Natural killer cell (primary cell): Measurements from ENCODE around the gene RIPOR2. TPM values are rescaled to one million over a fixed set of nuclear protein-coding genes. Genes with fewer than 3 reads are reported as not detected.

Experiments
- ATAC-seq, 3 donors: fragments of 150-1000 bp in 2 of 3; fragments of 200-7000 bp in 1 of 3; cut with Tn5 transposase; 1 replicate in 1 of 3; 2 replicates in 2 of 3; pipeline ENCODE4 v1.10.0; 2021; ENCODE audit warnings: mild to moderate bottlenecking in 2 of 3, moderate library complexity in 2 of 3
- DNase-seq, 2 donors: peaks; one replicate each; pipeline versions ENCODE4 v3.0.0 to v3.0.0-alpha.2; 2013 to 2021; ENCODE audit warnings: mixed read lengths in 1 of 2
- H3K27ac ChIP-seq: one replicate; pipeline ENCODE4 v1.5.1; 2013; ENCODE audit warnings: mild to moderate bottlenecking, low read length
- H3K27me3 ChIP-seq: one replicate; pipeline ENCODE4 v1.6.1; 2013; ENCODE audit warnings: low read length; ENCODE audit not compliant: control insufficient read depth, insufficient read depth
- H3K36me3 ChIP-seq: one replicate; pipeline ENCODE4 v1.6.1; 2013; ENCODE audit warnings: low read length; ENCODE audit not compliant: control insufficient read depth, insufficient read depth
- H3K4me1 ChIP-seq: one replicate; pipeline ENCODE4 v1.6.1; 2013; ENCODE audit warnings: low read length; ENCODE audit not compliant: control insufficient read depth, insufficient read depth
- H3K4me3 ChIP-seq: one replicate; pipeline ENCODE4 v1.5.1; 2013; ENCODE audit warnings: low read length
- H3K9me3 ChIP-seq: one replicate; pipeline ENCODE4 v1.6.1; 2013; ENCODE audit warnings: low read length; ENCODE audit not compliant: control insufficient read depth, insufficient read depth
- H3K27ac Mint-ChIP-seq, 2 donors: one replicate each; pipeline ENCODE4 v1.8.0; 2022; ENCODE audit warnings: mild to moderate bottlenecking in 2 of 2, mixed read lengths in 2 of 2, moderate library complexity in 1 of 2
- H3K27me3 Mint-ChIP-seq, 2 donors: one replicate each; pipeline ENCODE4 v1.8.0; 2022; ENCODE audit warnings: low read depth in 2 of 2, mixed read lengths in 2 of 2
- H3K36me3 Mint-ChIP-seq: one replicate; pipeline ENCODE4 v1.8.0; 2022; ENCODE audit warnings: mixed read lengths
- H3K4me1 Mint-ChIP-seq, 2 donors: one replicate each; pipeline ENCODE4 v1.8.0; 2022; ENCODE audit warnings: mixed read lengths in 2 of 2
- H3K4me3 Mint-ChIP-seq: one replicate; pipeline ENCODE4 v1.8.0; 2022; ENCODE audit warnings: mild to moderate bottlenecking, moderate library complexity, mixed read lengths
- H3K9me3 Mint-ChIP-seq, 2 donors: one replicate each; pipeline ENCODE4 v1.8.0; 2022; ENCODE audit warnings: mixed read lengths in 2 of 2
- WGBS: methylation state at CpG from one replicate; pipeline ENCODE4 v1.1.7; 2013; ENCODE audit warnings: missing lambda C conversion rate; ENCODE audit not compliant: insufficient coverage; 5-methylcytosine and 5-hydroxymethylcytosine counted together
- intact Hi-C: fragments of 100-400 bp; cut with micrococcal nuclease; formaldehyde crosslinking; loops from one replicate; pipeline ENCODE4 v1.14.2; 2022
- total RNA-seq, 4 donors: library from RNA; stranded (reverse); fragments of 120-200 nt in 1 of 4; gene quantifications; one replicate each; pipeline versions ENCODE4 v1.2.3 to v1.2.4, GENCODE V29; 2013 to 2022
- TF ChIP-seq, protein P1 (sequence below): fragments of 200-600 bp; IDR thresholded peaks from one replicate; pipeline ENCODE4 v1.8.0; 2022; ENCODE audit warnings: antibody characterized with exemption

Gene RIPOR2
- total RNA-seq, 3 donors from 2014 or later (not counting 1 experiment from before 2014, with no cell fraction given) = 234 to 312 (median 299) TPM

DNA sequence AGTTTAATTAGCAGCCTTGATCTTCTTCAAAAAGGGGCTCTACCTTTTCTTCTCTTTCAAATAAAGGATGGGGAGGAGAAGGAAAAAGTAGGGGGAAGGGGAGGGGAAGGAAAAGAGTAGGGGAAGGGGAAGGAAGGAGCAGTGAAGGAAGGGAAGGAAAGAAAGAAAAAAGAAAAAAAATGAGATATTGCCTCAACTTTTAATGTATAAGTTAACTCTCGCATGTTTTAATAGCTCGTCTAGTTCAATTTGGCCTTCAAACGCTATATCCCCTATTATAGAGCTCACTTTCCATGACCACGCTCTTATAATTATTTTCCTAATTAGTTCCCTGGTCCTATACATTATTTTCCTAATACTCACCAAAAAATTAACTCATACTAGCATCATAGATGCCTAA, 11.9 kb upstream of the RIPOR2 start:
- H3K36me3 Mint-ChIP-seq = peaks cover 27% of the 10 kb centered on the region
- peak overlapping the region; percentile 94 for H3K27ac Mint-ChIP-seq
- ATAC-seq (no peak), DNase-seq (no peak)
- Histone ChIP-seq H3K27me3 (no peaks in the 10 kb centered on the region), H3K4me1 (peaks cover 55% of the 10 kb centered on the region), H3K4me3 (no peak overlapping the region), H3K27ac (peak overlapping the region; percentile 80), H3K9me3 (no peaks in the 10 kb centered on the region), H3K36me3 (peaks cover 4% of the 10 kb centered on the region)
- TF ChIP-seq, protein P1, sequence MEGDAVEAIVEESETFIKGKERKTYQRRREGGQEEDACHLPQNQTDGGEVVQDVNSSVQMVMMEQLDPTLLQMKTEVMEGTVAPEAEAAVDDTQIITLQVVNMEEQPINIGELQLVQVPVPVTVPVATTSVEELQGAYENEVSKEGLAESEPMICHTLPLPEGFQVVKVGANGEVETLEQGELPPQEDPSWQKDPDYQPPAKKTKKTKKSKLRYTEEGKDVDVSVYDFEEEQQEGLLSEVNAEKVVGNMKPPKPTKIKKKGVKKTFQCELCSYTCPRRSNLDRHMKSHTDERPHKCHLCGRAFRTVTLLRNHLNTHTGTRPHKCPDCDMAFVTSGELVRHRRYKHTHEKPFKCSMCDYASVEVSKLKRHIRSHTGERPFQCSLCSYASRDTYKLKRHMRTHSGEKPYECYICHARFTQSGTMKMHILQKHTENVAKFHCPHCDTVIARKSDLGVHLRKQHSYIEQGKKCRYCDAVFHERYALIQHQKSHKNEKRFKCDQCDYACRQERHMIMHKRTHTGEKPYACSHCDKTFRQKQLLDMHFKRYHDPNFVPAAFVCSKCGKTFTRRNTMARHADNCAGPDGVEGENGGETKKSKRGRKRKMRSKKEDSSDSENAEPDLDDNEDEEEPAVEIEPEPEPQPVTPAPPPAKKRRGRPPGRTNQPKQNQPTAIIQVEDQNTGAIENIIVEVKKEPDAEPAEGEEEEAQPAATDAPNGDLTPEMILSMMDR = no peak
- no peaks in the 10 kb centered on the region for H3K27me3 Mint-ChIP-seq
- peaks cover 3 to 7% of the 10 kb centered on the region in 2 donors for H3K9me3 Mint-ChIP-seq
- intact Hi-C loops = no loop called here
- peak overlapping the region; percentile 83 for H3K4me3 Mint-ChIP-seq
- H3K4me1 Mint-ChIP-seq = peaks cover 72 to 76% of the 10 kb centered on the region in 2 donors
- WGBS = 94% methylated on average over 4 of the region's 4 CpGs

DNA sequence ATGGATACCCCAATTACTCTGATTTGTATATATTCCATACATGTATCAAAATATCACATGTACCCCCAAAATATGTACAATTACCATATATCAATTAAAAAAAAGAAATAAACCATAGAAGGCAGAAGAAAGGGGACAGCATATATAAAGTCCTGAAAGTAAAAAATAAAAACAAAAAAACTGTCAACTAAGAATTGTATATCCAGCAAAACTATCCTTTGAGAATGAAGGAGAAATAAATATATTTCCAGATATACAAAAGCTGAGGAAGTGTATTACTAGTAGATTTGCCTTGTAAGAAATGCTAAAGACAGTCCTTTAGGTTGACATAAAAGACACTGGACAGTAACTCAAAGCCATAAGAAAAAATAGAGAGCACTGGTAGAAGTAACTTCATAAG, 9.3 kb upstream of the RIPOR2 start:
- peaks cover 58 to 62% of the 10 kb centered on the region in 2 donors for H3K4me1 Mint-ChIP-seq
- H3K36me3 Mint-ChIP-seq = peaks cover 27% of the 10 kb centered on the region
- DNase-seq (peak in 1 of 2 donors; percentile 29), ATAC-seq (no peak)
- H3K9me3 Mint-ChIP-seq = peaks cover 3 to 7% of the 10 kb centered on the region in 2 donors
- Histone ChIP-seq H3K9me3 (no peaks in the 10 kb centered on the region), H3K4me1 (peaks cover 42% of the 10 kb centered on the region), H3K36me3 (peaks cover 4% of the 10 kb centered on the region), H3K4me3 (no peak overlapping the region), H3K27ac (no peak overlapping the region), H3K27me3 (no peaks in the 10 kb centered on the region)
- H3K4me3 Mint-ChIP-seq = no peak overlapping the region
- no peaks in the 10 kb centered on the region for H3K27me3 Mint-ChIP-seq
- intact Hi-C loops = no loop called here
- peak overlapping the region; percentile 63 to 71 for H3K27ac Mint-ChIP-seq
- TF ChIP-seq, protein P1 = no peak

DNA sequence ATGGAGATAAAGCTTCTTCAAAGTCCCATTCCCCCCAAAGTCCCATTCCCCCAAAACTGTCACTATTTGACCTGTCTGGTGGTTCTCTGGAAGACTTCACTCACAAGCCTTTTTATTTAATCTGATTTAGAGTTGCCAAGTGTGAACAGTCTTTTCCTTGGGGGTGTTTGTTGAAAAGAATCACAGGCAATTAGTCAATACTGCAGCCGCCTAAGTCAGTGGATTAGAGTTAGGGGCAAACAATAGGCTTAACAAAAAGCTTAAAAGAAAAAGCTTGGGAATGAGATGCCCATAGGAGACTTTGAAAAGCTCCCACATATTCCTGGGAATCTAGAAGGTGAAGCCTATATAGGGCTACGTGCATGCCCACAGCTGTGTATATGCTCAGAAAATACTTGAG, 8.0 kb upstream of the RIPOR2 start:
- H3K36me3 Mint-ChIP-seq = peaks cover 27% of the 10 kb centered on the region
- WGBS = 97% methylated on average over 2 of the region's 2 CpGs
- no peaks in the 10 kb centered on the region for H3K27me3 Mint-ChIP-seq
- Histone ChIP-seq H3K4me3 (no peak overlapping the region), H3K9me3 (no peaks in the 10 kb centered on the region), H3K27me3 (no peaks in the 10 kb centered on the region), H3K36me3 (peaks cover 4% of the 10 kb centered on the region), H3K27ac (no peak overlapping the region), H3K4me1 (peaks cover 30% of the 10 kb centered on the region)
- no peak overlapping the region for H3K4me3 Mint-ChIP-seq
- H3K27ac Mint-ChIP-seq = peak overlapping the region in 1 of 2 donors; percentile 71
- peaks cover 55 to 59% of the 10 kb centered on the region in 2 donors for H3K4me1 Mint-ChIP-seq
- ATAC-seq (no peak), DNase-seq (no peak)
- intact Hi-C loops = no loop called here
- H3K9me3 Mint-ChIP-seq = peaks cover 3 to 7% of the 10 kb centered on the region in 2 donors
- TF ChIP-seq, protein P1 = no peak

DNA sequence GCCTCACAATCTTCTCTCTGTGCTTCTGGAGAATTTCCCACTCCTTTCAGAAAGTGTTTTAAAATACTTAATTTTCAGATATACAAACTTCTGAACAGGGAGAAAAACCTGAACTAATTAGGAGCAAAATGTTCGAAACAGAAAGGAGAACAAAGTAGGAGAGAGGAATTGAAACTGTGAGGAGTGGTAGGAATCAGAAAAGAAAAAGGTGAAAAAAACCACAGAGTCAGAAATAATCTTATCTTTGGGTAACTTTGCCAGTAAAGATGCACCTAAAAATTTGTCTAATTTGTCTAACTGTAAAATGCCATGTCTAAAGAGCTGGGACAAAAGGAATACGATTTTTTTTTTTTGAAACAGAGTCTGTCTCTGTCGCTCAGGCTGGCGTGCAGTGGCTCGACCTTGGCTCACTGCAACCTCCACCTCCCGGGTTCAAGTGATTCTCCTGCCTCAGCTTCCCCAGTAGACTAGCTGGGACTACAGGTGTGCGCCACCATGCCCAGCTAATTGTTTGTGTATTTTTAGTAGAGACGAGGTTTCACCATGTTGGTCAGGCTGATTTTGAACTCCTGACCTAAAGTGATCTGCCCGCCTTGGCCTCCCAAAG, 4.7 kb upstream of the RIPOR2 start:
- no peak for ATAC-seq
- Histone ChIP-seq H3K27me3 (no peaks in the 10 kb centered on the region), H3K27ac (peak overlapping the region; percentile 10), H3K36me3 (peaks cover 4% of the 10 kb centered on the region), H3K4me1 (peaks cover 27% of the 10 kb centered on the region), H3K9me3 (no peaks in the 10 kb centered on the region), H3K4me3 (no peak overlapping the region)
- Mint-ChIP-seq H3K4me3 (no peak overlapping the region), H3K4me1 (peaks cover 61 to 67% of the 10 kb centered on the region in 2 donors), H3K27me3 (no peaks in the 10 kb centered on the region), H3K9me3 (peaks cover 3 to 7% of the 10 kb centered on the region in 2 donors), H3K27ac (peak overlapping the region in 1 of 2 donors; percentile 53), H3K36me3 (peaks cover 19% of the 10 kb centered on the region)
- WGBS = 60% methylated on average over 9 of the region's 9 CpGs
- intact Hi-C loops = no loop called here
- DNase-seq = no peak
- TF ChIP-seq, protein P1 = no peak
